Small intestine (tissue), 7 donors: ENCODE measurements around the gene FAM241A. TPM values are rescaled to one million over a fixed set of nuclear protein-coding genes. Genes with fewer than 3 reads are reported as not detected.
"Not testable (repeated sequence)": the region's sequence is repeated elsewhere in the genome, so short reads cannot be mapped to it uniquely, and the experiment has no call there.

ENCODE experiments used
- DNase-seq, 2 donors: peaks; one replicate each; pipeline versions ENCODE4 v3.0.0 to v3.0.0-alpha.2; 2013
- FAIRE-seq: peaks from 2 replicates; lab custom pipeline; 2012; peaks lifted over from hg19 to GRCh38; lab: Jason Lieb, UNC
- H3K27ac ChIP-seq, 3 donors: one replicate each; pipeline ENCODE4 v1.5.1; 2013; ENCODE audit warnings: low read length in 2 of 3, mild to moderate bottlenecking in 2 of 3, control low read depth in 1 of 3, inconsistent platforms in 1 of 3, low read depth in 1 of 3, moderate library complexity in 1 of 3
- H3K27me3 ChIP-seq, 3 donors: one replicate each; pipeline ENCODE4 v1.6.1; 2013; ENCODE audit warnings: low read length in 3 of 3, inconsistent platforms in 1 of 3; ENCODE audit not compliant: control insufficient read depth in 3 of 3, insufficient read depth in 3 of 3
- H3K36me3 ChIP-seq, 3 donors: one replicate each; pipeline ENCODE4 v1.6.1; 2013; ENCODE audit warnings: low read length in 3 of 3, inconsistent platforms in 1 of 3, low read depth in 1 of 3, mild to moderate bottlenecking in 1 of 3, moderate library complexity in 1 of 3; ENCODE audit not compliant: control insufficient read depth in 3 of 3, insufficient read depth in 2 of 3
- H3K4me1 ChIP-seq, 3 donors: one replicate each; pipeline ENCODE4 v1.6.1; 2013; ENCODE audit warnings: low read length in 2 of 3, inconsistent platforms in 1 of 3, low read depth in 1 of 3, mild to moderate bottlenecking in 1 of 3, moderate library complexity in 1 of 3; ENCODE audit not compliant: control insufficient read depth in 3 of 3, insufficient read depth in 2 of 3
- H3K4me3 ChIP-seq, 3 donors: one replicate each; pipeline ENCODE4 v1.5.1; 2013; ENCODE audit warnings: low read length in 3 of 3, control low read depth in 1 of 3, inconsistent platforms in 1 of 3, low read depth in 1 of 3, mild to moderate bottlenecking in 1 of 3, moderate library complexity in 1 of 3
- H3K9me3 ChIP-seq, 2 donors: one replicate each; pipeline ENCODE4 v1.6.1; 2013; ENCODE audit warnings: low read depth in 1 of 2, low read length in 1 of 2; ENCODE audit not compliant: control insufficient read depth in 2 of 2, insufficient read depth in 1 of 2
- WGBS, 3 donors: extraction: QIAGEN DNeasy Blood & Tissue Kit; methylation state at CpG; one replicate each; pipeline ENCODE4 v1.1.7; 2013; 5-methylcytosine and 5-hydroxymethylcytosine counted together
- polyA plus RNA-seq, 4 donors: library from polyadenylated mRNA; stranded (reverse) in 3 of 4; unstranded in 1 of 4; fragments of 200-250 nt in 3 of 4; fragments of 120-200 nt in 1 of 4; gene quantifications; one replicate each; pipeline versions ENCODE4 v1.2.1 to v1.2.3, GENCODE V29; 2013
- donor health status: healthy with polysubstance abuse.
- donor health status: control.
- donor health status: control.
- donor health status: Bipolar disorder and iron deficiency.
- donor health status: healthy.

Gene FAM241A
- polyA plus RNA-seq, 4 donors: 0.45 to 1.9 (median 0.97) TPM

DNA sequence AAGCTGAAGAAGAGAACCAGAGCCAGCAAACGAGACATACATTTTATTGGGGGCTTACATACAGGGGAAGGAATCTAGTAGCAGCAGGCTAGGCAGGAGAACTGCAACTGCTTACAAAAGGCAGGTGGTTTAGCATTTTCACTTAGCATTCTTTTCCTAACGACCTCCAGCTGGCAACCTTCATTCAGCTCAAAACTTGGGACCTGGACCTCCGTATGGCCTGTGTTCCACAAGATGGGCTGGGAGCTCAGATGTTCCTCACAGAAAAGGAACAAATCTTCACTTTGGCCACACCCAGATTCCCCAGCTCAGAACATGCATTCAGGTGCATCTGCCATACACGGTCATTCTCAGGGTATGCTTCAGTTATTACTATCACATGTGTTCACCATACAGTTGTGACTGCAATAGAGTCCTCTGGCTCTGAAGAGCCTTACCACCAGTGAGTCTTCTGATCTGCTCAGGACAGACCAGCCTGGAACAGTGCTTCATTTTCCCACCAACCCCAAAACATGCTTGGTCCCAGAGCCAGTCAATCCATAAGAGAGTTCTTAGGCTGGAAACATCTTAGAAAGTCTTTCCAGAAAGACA is 56.8 kb downstream of the FAM241A start:
- Histone ChIP-seq H3K4me3 (no peak overlapping the region), H3K36me3 (no peaks in the 10 kb centered on the region), H3K9me3 (no peaks in the 10 kb centered on the region), H3K27ac (no peak overlapping the region), H3K27me3 (no peaks in the 10 kb centered on the region), H3K4me1 (no peaks in the 10 kb centered on the region)
- no peak for DNase-seq
- no peak for FAIRE-seq
- 72 to 79% (median 76%) methylated on average over 4 of the region's 4 CpGs for WGBS, 3 donors

DNA sequence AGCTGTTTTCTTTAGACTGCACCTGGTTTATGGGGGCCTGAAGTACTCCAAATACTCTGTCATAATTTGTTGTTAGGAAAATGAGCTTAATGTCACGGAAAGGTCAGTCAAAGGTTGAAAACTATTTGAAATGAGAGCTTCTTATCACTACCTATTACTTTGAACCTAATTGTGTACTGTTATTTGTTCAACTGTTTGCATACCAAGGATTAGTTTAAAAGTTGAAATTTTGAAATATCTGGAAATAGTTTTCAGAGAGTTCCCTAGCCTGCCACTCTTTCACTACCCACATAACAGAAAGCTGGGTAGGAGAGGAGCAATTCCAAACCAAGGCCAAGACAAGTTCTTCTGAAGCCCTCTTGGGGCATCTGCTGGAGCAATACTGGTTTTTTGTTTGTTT is 58.3 kb downstream of the FAM241A start:
- Histone ChIP-seq H3K36me3 (no peaks in the 10 kb centered on the region), H3K4me1 (no peaks in the 10 kb centered on the region), H3K9me3 (no peaks in the 10 kb centered on the region), H3K27ac (no peak overlapping the region), H3K4me3 (no peak overlapping the region), H3K27me3 (no peaks in the 10 kb centered on the region)
- 49 to 75% (median 64%) methylated on average over 1 of the region's 1 CpG for WGBS, 3 donors
- FAIRE-seq: no peak
- DNase-seq: no peak

DNA sequence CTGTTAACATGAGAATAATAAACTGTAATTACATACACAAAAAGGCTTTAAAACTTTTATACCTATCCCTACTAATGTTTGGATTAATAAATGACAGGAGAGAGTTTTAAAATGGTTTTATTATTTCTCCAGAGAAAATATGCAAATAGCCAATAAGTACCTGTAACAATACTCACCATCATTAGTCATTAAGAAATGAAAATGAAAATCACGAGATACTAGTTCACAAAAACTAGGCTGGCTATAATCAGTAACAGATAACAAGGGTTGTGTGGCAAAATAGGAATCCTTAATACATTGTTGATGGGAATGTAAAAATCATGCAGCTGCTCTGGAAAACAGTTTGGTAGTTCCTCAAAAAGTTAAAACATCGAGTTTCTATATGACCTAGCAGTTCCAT is 61.2 kb downstream of the FAM241A start:
- FAIRE-seq (no peak), DNase-seq (no peak)
- Histone ChIP-seq H3K4me3 (no peak overlapping the region), H3K27me3 (no peaks in the 10 kb centered on the region), H3K27ac (no peak overlapping the region), H3K4me1 (no peaks in the 10 kb centered on the region), H3K36me3 (no peaks in the 10 kb centered on the region), H3K9me3 (no peaks in the 10 kb centered on the region)
- 68 to 75% (median 70%) methylated on average over 2 of the region's 2 CpGs for WGBS, 3 donors

DNA sequence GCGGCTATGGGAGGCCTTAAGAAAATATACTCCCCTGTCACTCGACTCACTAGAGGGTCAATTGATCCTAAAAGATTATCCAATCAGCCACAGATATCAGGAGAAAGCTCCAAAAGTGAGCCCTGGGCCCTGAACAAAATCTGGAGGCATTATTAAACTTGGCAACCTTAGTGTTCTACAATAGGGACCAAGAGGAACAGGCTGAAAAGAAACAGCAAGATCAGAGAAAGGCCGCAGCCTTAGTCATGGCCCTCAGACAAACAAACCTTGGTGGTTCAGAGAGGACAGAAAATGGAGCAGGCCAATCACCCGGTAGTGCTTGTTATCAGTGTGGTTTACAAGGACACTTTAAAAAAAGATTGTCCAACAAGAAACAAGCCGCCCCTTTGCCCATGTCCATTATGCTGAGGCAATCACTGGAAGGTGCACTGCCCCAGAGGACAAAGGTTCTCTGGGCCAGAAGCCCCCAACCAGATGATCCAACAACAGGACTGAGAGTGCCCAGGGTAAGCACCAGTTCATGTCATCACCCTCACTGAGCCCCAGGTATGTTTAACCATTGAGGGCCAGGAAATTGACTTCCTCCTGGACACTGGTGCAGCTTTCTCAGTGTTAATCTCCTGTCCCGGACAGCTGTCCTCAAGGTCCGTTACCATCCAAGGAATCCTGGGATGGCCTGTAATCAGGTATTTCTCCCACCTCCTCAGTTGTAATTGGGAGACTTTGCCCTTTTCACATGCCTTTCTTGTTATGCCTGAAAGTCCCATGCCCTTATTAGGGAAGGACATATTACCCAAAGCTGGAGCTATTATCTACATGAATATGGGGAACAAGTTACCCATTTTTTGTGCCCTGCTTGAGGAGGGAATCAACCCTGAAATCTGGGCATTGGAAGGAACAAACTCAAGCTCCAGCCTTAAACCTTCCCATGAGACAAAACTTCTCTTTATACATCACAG is 63.2 kb downstream of the FAM241A start:
- not testable (repeated sequence) for H3K27ac ChIP-seq, H3K36me3 ChIP-seq, H3K27me3 ChIP-seq, H3K4me1 ChIP-seq, FAIRE-seq, H3K4me3 ChIP-seq, H3K9me3 ChIP-seq
- peak in 1 of 2 donors; percentile 15 for DNase-seq
- 65 to 87% (median 71%) methylated on average over 7 of the region's 7 CpGs for WGBS, 3 donors

DNA sequence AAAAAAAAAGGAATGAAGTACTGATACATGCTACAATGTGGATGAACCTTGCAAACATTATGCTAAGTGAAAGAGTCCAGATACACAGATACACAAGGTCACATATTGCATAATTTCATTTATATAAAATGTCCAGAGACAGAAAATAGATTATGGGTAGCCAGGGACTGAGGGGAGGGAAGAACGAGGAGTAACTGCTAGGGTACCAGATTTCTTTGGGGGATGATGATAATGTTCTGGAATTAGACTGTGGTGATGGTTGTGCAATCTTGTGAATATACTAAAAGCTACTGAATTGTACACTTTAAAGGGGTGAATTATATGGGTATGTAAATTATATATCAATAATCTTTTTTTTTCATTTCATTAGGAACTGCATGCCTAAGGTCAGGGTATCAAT is 65.5 kb downstream of the FAM241A start:
- FAIRE-seq (no peak), DNase-seq (no peak)
- 82 to 88% (median 84%) methylated on average over 1 of the region's 1 CpG for WGBS, 3 donors
- H3K4me1 ChIP-seq: no peaks in the 10 kb centered on the region
- H3K27me3 ChIP-seq: no peaks in the 10 kb centered on the region
- H3K36me3 ChIP-seq: no peaks in the 10 kb centered on the region
- no peak overlapping the region for H3K4me3 ChIP-seq
- H3K27ac ChIP-seq: no peak overlapping the region
- no peaks in the 10 kb centered on the region for H3K9me3 ChIP-seq

DNA sequence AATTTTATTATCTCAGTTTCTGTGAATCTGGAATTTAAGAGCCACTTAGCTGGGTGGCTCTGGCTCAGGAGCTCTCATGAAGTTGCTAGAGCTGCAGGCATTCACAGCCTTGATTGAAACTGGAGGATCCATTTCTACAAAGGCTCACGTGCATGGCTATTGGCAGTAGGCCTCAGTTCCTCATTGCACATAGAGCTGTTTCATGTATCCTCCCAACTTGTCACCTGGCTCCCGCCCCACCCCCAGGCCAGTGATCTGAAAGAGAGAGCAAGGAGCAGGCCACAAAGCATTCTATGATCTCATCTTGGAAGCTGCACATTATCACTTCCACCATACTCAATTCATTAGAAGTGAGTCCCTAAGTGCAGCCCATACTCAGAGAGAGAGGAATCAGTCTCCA is 67.8 kb downstream of the FAM241A start:
- Histone ChIP-seq H3K27ac (no peak overlapping the region), H3K4me1 (no peaks in the 10 kb centered on the region), H3K27me3 (no peaks in the 10 kb centered on the region), H3K9me3 (no peaks in the 10 kb centered on the region), H3K4me3 (no peak overlapping the region), H3K36me3 (no peaks in the 10 kb centered on the region)
- FAIRE-seq: no peak
- peak; percentile 25 to 28 for DNase-seq
- 47 to 73% (median 67%) methylated on average over 2 of the region's 2 CpGs for WGBS, 3 donors

DNA sequence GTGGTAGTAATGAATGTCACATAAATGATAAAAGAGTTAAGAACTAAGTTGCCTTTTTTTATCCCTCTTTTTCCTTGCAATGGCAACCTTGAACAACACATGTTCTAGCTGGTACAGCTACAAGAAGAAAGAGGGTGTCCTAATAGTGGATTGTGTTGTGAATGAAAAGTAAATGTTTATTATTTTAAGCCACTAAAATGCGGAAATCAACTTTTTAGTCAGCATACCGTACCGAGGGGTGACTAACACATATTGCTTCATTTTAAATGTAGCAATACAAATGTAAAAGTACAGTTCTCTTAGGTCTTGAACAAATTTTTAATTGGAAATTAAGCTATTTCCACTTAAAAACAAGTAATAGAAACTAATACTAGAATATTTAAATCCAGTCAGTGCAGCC is 68.6 kb downstream of the FAM241A start:
- no peaks in the 10 kb centered on the region for H3K36me3 ChIP-seq
- no peaks in the 10 kb centered on the region for H3K9me3 ChIP-seq
- FAIRE-seq (no peak), DNase-seq (no peak)
- no peak overlapping the region for H3K27ac ChIP-seq
- no peaks in the 10 kb centered on the region for H3K27me3 ChIP-seq
- 79 to 89% (median 80%) methylated on average over 3 of the region's 3 CpGs for WGBS, 3 donors
- no peak overlapping the region for H3K4me3 ChIP-seq
- no peaks in the 10 kb centered on the region for H3K4me1 ChIP-seq

DNA sequence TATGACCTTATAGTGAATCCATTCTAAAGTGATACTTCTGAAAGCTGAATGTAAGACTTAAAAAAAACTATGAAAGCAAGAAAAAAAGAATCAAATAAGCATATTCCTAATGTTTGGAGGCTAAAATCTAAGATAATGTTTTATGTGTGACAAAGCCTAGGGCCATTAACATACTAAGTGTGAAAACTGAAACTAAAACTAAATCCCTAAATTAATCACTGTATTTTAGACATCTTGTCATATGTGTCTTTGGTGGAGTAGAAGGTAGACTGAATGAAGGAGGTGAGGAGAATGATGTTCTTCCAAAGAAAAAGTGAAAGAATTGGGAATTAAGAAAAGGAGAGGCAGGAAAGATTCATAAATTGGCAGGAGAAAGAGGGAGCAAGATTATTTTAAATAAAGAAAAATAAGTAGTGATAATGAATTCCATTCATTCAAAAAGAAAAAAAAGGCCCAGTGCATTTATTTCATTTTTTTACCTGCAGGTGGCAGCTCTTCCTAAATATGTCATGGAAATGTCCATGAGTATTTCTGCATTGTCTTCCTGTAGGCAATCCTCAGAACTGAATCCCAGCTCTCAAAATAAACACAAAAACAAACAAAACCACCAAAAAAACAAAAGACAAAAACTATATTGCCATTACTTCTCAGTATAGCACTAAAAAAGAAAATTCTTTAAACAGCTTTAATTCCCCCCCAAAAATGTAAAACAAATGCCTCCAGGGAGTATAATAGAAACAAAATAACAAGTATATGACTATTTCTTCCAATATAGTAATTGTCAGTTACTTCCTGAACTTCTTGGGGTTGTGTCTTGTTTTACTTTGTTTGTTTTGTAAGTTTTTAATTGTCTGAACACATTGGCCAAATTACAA is 69.4 kb downstream of the FAM241A start:
- Histone ChIP-seq H3K27me3 (no peaks in the 10 kb centered on the region), H3K4me3 (no peak overlapping the region), H3K27ac (no peak overlapping the region), H3K9me3 (no peaks in the 10 kb centered on the region), H3K36me3 (no peaks in the 10 kb centered on the region), H3K4me1 (no peaks in the 10 kb centered on the region)
- DNase-seq (peak; percentile 45 to 51), FAIRE-seq (no peak)
